M059J (cell line): ENCODE results near the gene PTH1R. TPM values are rescaled to one million over a fixed set of nuclear protein-coding genes. Genes with fewer than 3 reads are reported as not detected.
A peak's percentile ranks its signal among the peaks of the same experiment; 100 is the strongest.

Experiments used
- DNase-seq: peaks from one replicate; pipeline ENCODE4 v3.0.0-alpha.2; 2012; ENCODE audit warnings: low read depth
- total RNA-seq: library from RNA; depleted of rRNA; stranded (reverse); fragments of >200 nt; shearing (Covaris generic); gene quantifications from 2 replicates; pipeline ENCODE4 v1.2.3, GENCODE V29; 2014; rRNA removed

Gene PTH1R
- total RNA-seq, 1 experiment from 2014 or later, result 1.4 TPM

- peak; percentile 82 for DNase-seq
Observed at GRCh38 chr3:46946856-46947545, 69.5 kb downstream of the PTH1R start.

DNA sequence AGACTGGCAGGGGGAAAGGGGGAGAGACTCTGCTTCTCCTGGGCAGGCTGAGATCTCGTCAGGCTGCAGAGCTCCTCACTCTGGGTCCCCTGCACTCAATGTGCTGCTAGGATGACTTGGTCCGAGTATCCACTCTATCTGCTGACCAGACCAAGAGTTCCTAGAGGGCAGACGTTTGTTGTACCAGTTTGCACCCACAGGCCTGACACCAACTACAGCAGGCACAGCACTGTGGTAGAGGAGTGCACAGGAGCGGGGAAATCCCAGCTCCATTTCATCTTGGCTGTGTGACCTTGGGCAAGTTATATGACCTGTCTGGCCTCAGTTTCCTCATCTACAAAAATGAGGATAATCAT is 70.0 kb downstream of the PTH1R start:
- no peak for DNase-seq

GRCh38 chr3:46947981-46948791 is 70.7 kb downstream of the PTH1R start:
- peak; percentile 66 for DNase-seq

DNA sequence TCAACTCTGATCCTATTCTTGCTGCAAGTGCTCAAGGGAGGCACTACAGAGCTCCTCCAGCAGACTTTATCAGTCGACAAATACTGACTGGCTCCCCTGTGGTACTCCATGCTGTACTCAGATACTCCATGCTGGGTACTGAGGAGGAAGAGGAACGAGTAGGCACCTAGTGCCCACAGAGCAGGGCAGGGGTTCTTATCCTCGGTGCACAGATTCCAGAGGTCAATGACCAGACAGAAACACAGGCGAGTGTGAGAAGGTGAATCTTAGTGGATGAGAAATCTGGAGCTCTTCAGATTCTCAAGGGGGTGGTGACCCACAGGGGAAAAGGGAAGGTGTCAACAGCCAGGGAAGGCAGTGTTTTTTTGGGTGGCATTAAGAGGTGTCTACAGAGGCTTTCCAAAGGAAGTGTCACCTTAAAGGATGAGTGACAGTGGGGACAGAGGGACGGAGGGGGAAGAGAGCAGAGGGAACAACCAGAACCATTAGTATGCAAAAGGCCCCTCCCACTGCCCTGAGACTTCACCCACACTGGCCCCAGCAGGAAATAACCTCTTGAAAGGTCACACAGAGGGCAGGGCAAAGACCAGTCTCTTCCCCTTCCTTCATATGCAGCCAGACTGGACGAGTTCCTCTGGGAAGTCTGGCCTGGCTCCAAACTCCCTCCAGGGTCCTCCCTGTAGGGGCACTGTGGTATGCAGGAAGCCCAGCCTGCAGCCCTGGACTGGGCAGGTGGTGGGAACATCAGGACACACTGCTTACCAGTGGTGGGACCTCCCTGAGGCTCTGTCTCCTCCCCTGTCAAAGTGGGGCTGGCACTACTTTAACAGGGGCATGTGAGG is 71.5 kb downstream of the PTH1R start:
- no peak for DNase-seq

- DNase-seq, result no peak
Observed at GRCh38 chr3:46950177-46950576, 72.7 kb downstream of the PTH1R start.

GRCh38 chr3:46950650-46951241 is 73.2 kb downstream of the PTH1R start:
- no peak for DNase-seq

DNA sequence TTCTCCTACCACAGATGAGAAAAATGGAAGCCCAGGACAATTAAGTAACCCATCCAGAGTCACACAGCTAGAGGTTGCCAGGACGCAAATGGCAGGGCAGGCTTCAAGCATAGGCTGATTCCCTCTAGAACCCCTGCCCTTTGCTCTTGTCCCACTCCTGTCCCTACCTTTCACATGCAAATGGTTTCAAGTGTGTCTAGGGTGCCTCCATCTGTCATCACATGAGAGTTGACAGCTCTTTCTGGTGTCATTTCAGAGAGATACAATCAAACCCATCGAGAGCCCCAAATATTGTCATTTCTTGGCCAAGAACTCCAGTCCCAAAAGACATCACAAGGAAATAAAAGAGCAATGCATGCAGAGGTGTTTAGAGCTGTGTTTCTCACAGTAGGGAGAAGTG is 75.3 kb downstream of the PTH1R start:
- DNase-seq, result no peak

Other genes starting within 250 kb of the PTH1R start
- gene ALS2CL, start 184.0 kb upstream of the PTH1R start, total RNA-seq, result 2.5 and 3.6 TPM in 2 replicates
- 0.22 TPM in 1 of 2 replicates, not detected in the other for gene TMIE, start 176.3 kb upstream of the PTH1R start, total RNA-seq
- not detected in 2 replicates for gene PRSS50, start 159.9 kb upstream of the PTH1R start, total RNA-seq
- gene MYL3, start 14.3 kb upstream of the PTH1R start, total RNA-seq, result 2.6 TPM in 1 of 2 replicates, not detected in the other
- 16.4 and 25.6 TPM in 2 replicates for gene CCDC12, start 99.0 kb downstream of the PTH1R start, total RNA-seq
- 1.5 and 3.5 TPM in 2 replicates for gene NBEAL2, start 101.9 kb downstream of the PTH1R start, total RNA-seq